GM18867 (cell line): Measurements from ENCODE around the gene PSENEN.
"Not testable (repeated sequence)": the region's sequence is repeated elsewhere in the genome, so short reads cannot be mapped to it uniquely, and the experiment has no call there.

ENCODE experiments used
- ATAC-seq: cut with Tn5 transposase; IDR thresholded peaks from one replicate; pipeline ENCODE4 v1.9.1; 2021; ENCODE audit warnings: mild to moderate bottlenecking, moderate library complexity; ENCODE audit not compliant: unreplicated experiment

PSENEN gene

DNA sequence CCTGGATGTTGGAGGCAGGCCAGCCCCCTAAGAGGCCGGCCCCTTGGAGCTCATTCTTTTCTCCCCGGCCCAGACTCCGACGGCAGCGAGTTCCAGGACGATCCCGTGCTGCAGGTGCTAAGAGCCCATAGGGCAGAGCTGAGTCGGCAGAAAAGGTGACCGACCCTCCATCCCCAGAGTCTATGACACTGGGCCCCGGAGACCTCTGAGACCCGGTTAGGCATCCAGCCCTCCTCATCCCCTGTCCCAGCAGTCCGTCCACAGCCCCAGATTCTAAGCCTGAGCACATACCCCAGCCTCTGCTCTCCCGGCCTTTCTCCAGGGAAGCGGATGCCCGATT, 22.6 kb downstream of the PSENEN start:
- ATAC-seq = no peak

DNA sequence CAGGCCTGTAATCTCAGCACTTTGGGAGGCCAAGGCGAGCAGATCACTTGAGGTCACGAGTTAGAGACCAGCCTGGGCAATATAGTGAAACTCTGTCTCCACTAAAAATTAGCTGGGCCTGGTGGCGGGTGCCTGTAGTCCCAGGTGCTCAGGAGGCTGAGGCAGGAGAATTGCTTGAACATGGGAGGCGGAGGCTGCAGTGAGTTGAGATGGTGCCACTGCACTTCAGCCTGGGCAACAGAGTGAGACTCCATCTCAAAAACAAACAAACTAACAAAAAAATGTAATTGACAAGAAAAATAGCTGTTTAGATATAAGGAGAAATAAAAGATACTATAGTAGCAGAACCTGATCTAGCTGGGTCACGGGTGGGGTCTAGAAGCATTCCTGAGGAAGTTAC, 26.9 kb downstream of the PSENEN start:
- ATAC-seq = not testable (repeated sequence)

DNA sequence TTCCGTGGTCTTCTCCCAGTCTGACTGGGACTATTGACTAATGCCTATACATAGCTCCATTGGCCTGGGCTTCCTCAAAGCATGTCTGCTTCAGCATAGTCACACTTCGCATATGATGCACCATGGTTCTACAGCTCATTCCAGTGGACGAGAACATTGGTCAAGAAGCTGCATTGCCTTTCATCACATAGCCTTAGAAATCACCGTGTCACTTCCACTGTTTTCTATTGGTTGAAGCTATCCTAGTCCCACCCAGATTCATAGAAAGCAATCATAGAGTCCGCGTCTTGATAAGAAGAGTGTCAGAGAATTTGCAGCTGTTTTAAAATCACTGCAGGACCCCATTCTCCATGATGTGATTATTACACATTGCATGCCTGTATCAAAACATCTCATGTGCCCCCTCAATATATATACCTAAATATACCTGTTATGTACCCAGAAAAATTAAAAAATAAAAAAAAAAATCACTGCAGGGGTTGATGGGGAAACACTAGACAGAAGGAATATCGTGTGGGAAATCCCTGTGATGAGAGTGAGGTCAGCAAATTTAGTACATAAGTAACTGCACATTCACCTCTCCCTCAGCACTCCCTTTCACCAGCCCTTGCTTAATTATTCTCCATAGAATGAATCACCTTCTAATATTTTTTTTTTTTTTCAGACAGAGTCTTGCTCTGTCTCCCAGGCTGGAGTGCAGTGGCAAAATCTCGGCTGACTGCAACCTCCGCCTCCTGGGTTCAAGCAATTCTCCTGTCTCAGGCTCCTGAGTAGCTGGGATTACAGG, 27.8 kb downstream of the PSENEN start:
- no peak for ATAC-seq

DNA sequence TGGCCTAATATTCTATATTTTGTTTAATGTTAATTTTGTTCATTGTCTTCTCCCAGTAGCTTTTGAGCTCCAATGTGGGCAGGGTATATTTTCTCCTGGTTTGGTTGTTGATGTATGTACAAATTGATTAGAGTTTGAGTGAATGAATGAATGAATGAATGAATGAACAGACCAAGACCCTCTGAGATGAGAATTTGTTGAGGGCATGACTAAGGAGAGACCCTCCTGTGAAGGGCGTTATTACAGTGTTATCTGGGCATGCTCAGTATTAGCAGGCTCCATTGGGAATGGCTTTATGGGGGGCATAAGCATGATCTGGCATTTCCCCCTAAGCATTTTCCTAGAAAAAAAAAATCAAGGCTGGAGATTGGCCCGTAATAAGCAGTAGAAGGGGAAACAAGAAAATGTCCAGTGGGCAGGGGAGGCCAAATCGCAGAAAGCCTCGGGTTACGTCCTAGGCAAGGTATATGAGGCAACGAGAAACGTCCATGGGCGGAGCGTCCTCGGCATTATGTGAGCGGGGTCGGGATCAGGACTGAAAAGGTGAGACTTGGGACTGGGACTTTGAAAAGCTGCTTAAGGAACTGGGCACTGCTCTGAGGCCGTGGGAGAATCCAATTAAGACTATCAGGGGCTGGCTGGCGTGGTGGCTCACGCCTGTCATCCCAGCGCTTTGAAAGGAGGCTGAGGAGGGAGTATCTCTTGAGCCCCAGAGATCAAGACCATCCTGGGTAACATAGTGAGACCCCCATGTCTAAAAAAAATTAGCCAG, 29.0 kb downstream of the PSENEN start:
- no peak for ATAC-seq

DNA sequence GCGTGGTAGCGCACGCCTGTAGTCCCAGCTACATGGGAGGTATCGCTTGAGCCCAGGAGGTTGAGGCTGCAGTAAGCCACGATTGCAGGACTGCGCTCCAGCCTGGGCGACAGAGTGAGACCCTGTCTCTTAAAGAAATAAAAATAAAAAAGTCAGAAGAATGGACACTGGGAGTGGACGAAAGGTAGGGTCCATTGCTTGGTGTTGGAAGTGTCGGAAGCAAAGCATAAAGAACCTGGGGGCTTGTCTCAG, 29.5 kb downstream of the PSENEN start:
- ATAC-seq = no peak

DNA sequence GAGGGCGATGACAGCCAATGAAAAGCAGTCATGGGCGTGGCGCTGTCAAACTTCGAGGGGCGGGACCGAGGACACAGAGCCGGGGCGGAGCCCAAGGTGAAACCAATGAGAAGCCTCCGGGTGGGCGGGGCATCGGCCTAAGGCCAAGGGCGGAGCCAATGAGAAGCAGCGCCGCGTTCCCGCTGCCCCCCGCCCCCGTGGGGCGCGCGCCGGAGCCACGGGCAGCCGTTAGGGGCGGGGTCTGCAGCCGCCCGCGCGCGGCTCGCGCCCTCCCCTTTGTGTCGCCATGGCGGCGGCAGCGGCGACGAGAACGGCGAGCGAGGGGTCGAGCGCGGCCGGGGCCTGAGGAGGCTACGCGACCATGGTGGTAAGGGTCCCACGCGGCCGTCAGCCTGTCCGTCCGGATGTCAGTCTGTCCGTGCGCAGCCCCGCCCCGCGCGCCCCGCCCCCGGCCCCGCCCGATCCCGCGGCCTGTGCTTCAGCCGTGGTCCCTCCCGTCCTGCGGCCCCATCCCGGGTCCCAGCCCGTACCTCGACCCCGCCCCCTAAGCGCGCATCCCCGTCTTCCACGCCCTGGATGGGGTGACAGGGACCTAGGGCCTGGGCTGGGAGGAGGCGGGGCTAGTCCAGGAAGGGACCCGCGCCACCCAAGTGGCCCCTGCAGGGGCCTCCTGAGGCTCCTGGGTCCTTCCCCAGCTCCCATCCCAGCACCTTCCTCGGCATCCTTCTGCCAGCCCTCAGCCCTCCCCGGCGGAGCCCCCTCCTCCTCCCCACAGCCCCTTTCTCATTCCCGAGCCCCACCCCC, 30.0 kb downstream of the PSENEN start, which contains the start of gene ARHGAP33:
Gene ARHGAP33 (plus strand): TSS at position 267 of the 804 bp plus-strand sequence. CDS start 95 bp downstream, at position 362.
- ATAC-seq = peak; percentile 88

DNA sequence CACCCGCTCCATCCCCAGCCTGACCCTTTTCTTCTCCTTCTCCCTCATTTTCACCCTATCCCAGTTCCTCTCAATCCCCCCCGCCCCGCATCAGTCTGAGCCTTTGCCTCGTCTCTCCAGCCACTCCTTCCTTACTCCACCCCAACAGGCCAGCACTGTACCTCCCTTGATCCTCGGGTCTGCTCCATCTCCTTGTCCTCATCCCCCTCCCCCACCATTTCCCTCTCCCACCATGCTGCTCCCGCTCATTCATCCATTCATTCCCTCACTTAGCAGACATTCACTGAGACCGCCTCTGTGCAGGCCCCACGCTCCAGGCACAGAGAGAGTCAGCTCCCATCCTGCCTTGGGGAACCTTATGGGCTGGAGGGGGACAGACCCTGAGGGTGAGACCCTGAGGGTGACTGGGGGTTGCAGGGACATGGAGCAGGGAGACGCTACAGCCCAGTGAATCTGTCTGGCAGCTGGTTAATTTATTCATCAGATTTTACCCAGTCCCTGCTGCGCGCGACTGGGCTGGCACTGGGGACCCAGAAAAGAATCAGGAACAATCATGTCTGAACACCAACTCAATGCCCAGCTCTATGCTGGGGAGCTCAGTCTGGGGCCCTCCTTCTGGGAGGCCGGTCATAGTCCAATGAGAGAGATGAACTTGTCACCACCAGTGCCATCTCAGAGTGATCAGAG, 30.8 kb downstream of the PSENEN start:
- ATAC-seq = no peak

DNA sequence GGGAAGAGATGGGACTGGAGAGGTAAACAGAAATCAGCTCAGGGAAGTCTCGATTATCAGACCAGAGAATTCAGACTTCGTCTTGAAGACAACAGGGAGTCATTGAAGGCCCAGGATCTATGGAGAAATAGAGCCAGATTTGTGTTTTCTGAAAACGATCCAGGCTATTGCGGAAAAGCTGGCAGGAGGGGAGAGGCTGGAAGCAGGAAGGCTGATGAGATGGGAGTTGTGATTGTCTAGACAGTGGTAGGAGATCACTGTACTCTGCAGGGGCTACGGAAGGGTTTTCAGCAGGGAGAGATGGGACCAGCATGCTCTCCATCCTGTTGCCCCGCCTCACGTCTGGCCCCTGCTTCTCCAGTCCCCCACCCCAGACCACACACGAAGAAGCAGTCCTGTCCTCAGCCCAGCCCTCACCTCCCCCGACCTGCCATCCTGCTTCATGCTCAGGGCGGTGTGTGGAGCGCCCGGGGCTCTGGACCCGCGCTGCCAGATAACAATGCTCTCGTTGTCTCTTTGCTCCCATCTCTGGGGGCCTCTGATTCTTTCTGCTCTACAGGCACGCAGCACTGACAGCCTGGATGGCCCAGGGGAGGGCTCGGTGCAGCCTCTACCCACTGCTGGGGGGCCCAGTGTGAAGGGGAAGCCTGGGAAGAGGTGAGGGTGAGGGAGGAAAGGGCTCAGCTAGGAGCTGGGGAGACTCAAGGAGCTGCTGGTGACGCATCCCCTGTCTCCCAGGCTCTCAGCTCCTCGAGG, 31.8 kb downstream of the PSENEN start:
- ATAC-seq = no peak

DNA sequence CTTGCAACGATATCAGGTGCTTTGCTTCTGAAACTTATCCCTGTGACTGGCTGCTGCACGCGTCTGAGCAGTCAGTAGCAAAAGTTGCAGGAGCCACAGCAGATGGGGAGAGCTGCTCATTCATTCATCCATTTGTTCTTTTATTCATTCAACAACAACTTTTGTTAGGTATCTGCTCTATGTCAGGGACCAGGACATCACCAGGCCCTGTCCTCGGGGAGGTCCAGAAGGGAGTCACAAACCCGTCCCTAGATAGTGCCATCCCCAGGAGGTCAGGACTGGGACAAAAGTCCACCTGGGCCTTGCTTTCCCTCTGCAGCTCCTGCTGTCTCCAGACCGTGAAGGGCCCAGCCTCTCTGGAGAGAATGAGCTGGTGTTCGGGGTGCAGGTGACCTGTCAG, 32.5 kb downstream of the PSENEN start:
- no peak for ATAC-seq

DNA sequence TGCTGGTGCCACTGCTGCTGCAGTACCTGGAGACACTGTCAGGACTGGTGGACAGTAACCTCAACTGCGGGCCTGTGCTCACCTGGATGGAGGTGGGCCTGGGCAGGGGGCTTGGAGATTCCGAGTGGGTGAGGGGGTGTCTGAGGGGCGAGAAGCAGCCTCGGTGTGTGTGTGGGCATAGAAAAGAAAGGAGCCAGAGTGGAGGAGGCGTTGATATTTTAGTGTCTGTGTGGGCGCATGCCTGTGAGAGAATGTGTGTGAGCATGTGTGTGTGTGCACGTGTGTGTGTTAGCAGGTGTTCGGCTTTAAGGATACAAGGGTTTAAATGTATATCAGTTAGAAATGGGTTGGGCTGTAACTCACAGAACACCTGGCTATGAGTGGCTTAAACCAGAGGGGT, 33.6 kb downstream of the PSENEN start:
- ATAC-seq = no peak

DNA sequence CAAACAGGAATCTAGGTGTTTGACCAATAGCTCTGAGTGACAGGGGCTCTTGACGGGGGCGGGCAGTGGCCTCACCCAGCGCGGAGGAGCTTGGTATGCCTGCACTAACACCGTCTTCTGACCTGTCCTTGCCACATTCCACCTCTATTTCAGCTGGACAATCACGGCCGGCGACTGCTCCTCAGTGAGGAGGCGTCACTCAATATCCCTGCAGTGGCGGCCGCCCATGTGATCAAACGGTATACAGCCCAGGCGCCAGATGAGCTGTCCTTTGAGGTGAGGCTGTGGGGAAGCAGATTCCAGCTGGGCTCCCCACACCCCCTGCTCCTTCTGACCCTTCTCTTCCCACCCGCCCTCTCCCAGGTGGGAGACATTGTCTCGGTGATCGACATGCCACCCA, 34.6 kb downstream of the PSENEN start:
- no peak for ATAC-seq

DNA sequence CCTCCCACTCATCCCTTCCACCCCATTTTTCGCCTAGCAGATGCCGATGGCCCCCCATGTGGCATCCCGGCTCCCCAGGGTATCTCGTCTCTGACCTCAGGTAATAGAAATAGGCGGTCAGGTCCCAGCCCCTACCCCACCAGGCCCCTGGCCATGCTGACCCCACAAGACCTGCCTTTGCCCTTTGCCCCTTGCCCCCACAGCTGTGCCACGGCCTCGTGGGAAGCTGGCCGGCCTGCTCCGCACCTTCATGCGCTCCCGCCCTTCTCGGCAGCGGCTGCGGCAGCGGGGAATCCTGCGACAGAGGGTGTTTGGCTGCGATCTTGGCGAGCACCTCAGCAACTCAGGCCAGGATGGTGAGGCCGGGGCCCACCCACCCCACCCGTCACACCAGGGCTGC, 35.3 kb downstream of the PSENEN start:
- ATAC-seq = no peak

DNA sequence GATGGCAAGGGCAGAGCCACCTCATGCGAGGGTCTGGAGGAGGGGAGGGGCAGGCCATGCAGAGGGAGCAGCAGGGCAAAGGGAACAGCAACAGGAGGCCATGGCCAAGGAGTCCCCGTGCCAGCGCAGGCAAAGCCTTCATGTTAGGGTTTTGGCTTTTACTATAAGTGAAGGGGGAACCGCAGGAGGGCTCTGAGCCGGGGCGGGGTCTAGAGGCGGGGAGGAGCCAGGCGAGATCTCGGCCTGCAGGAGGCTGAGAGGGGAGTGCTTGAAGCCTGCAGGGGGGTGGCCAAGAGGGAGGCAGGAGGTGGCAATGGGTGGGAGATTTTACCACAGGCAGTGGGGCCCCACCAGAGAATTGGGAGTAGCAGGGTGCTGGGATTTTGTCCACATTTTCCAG, 36.2 kb downstream of the PSENEN start:
- ATAC-seq = no peak

DNA sequence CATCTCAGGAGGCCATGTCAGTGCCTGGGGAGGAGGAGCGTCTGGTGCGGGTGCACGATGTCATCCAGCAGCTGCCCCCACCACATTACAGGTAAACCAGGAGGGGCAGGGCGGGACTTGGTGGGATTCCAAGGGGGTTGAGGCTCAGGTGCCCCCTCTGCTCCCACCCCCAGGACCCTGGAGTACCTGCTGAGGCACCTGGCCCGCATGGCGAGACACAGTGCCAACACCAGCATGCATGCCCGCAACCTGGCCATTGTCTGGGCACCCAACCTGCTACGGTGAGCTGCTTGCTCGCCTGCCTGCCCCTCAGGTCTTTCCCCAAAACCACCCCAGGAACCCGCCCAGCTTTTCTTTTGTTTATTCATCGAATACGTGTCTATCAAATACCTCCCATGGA, 37.1 kb downstream of the PSENEN start:
- ATAC-seq = no peak

DNA sequence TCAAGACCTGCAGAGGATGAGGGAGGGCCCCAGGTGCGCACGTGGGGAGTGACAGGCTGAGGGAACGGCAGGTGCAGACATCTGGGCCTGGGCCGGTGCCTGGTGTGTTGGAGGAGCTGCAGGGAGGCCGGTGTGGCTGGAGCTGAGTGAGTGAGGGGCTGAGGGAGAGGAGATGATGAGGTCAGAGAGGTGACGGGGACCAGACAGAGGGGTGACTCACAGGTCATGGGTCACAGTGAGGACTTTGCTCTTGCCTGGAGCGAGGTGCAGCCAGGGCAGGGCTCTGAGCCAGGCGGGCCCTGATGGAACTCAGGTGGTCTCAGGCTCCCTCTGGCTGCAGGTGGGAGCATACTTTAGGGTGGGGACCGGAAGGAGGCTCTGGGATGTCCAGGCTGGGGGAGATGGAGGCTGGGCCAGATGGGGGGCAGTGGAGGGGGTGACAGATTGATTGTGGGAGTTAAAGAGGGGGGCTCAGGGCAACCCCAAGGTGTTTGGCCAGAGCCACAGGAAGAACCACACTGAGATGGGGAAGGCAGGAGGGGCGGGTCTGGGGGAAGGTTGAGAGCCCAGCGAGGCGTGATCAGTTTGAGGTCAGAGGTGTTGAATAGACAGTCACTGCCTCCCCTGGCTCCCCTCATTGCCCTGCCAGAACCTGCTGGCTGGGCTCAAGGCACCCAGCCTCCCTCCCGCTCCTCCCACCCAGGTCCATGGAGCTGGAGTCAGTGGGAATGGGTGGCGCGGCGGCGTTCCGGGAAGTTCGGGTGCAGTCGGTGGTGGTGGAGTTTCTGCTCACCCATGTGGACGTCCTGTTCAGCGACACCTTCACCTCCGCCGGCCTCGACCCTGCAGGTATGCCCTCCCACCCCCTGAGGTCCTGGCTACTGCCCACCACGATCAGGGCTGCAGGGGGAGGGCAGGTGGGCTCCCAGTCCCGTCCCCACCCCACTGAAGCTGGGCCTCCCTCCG, 38.3 kb downstream of the PSENEN start:
- no peak for ATAC-seq

DNA sequence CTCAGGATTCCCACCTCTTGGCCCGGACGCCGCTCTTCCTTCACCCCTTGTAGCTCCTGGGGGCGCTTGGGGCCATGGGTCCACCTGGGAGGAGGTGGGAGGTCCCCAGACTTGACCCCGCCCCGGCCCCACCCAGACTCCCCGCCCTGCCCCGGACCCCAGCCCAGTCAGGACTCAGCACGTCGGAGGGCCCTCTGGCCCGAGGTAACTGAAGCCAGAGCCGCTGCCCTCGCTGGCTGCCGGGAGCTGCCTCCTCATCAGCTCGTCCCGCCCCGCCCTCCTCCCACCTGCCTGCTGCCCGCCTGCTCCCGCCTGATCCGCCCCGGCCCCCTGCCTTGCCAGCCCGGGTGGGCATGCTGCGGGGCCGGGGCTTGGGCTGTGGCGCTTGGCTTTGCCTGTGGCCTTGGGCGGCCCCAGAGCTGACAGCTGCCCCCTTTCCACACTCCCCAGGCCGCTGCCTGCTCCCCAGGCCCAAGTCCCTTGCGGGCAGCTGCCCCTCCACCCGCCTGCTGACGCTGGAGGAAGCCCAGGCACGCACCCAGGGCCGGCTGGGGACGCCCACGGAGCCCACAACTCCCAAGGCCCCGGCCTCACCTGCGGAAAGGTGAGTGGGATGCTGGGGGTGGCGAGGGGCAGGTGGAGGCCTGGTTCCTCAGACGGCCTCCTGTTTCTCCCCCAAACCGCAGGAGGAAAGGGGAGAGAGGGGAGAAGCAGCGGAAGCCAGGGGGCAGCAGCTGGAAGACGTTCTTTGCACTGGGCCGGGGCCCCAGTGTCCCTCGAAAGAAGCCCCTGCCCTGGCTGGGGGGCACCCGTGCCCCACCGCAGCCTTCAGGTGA, 39.3 kb downstream of the PSENEN start:
- no peak for ATAC-seq

DNA sequence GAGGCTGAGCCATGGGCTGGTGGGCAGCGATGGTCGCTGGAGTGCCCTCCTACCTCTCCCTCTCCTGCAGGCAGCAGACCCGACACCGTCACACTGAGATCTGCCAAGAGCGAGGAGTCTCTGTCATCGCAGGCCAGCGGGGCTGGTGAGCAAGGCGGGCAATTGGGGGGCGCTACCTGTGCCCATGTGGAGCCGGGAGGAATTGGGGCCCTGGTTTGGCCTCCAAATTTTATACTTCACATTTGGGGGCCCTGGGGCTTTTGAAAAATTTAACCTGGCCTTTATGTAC, 39.8 kb downstream of the PSENEN start:
- no peak for ATAC-seq

DNA sequence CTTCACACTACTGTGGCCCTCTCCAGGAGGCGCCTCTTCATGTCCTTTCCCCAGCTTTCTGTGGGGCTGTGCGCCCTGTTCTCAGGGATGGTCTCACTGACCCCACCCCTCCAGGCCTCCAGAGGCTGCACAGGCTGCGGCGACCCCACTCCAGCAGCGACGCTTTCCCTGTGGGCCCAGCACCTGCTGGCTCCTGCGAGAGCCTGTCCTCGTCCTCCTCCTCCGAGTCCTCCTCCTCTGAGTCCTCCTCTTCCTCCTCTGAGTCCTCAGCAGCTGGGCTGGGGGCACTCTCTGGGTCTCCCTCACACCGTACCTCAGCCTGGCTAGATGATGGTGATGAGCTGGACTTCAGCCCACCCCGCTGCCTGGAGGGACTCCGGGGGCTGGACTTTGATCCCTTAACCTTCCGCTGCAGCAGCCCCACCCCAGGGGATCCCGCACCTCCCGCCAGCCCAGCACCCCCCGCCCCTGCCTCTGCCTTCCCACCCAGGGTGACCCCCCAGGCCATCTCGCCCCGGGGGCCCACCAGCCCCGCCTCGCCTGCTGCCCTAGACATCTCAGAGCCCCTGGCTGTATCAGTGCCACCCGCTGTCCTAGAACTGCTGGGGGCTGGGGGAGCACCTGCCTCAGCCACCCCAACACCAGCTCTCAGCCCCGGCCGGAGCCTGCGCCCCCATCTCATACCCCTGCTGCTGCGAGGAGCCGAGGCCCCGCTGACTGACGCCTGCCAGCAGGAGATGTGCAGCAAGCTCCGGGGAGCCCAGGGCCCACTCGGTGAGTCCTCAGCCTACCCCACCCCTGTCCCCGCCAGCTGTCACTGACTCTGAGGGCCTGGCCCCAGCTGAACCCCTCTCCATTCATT, 41.1 kb downstream of the PSENEN start:
- ATAC-seq = no peak
